Activated T-cell treated with anti-CD3 and anti-CD28 coated beads, Interleukin-2, amount 50 U/mL, for 72 hours (primary cell): Measurements from ENCODE around the gene PIK3IP1. TPM values are rescaled to one million over a fixed set of nuclear protein-coding genes. Genes with fewer than 3 reads are reported as not detected.
"Not testable (repeated sequence)": the region's sequence is repeated elsewhere in the genome, so short reads cannot be mapped to it uniquely, and the experiment has no call there.

ENCODE experiments used
- ATAC-seq, 2 donors: fragments of 150-1000 bp; cut with Tn5 transposase; replicated peaks in 1 of 2; 2 replicates each; pipeline ENCODE4 v1.10.0; 2021; ENCODE audit warnings: moderate library complexity in 2 of 2, mild to moderate bottlenecking in 1 of 2
- DNase-seq, 2 donors: peaks; one replicate each; pipeline ENCODE4 v3.0.0; 2021 to 2022; ENCODE audit warnings: mixed read lengths in 1 of 2
- H3K27ac Mint-ChIP-seq: one replicate; pipeline ENCODE4 v1.8.0; 2022; ENCODE audit warnings: mild to moderate bottlenecking, moderate library complexity, mixed read lengths
- H3K27me3 Mint-ChIP-seq: one replicate; pipeline ENCODE4 v1.8.0; 2022; ENCODE audit warnings: low read depth, mixed read lengths
- H3K36me3 Mint-ChIP-seq, 2 donors: one replicate each; pipeline ENCODE4 v1.8.0; 2022; ENCODE audit warnings: mixed read lengths in 2 of 2, mild to moderate bottlenecking in 1 of 2; ENCODE audit not compliant: insufficient read depth in 2 of 2
- H3K4me1 Mint-ChIP-seq: one replicate; pipeline ENCODE4 v1.8.0; 2022; ENCODE audit warnings: low read depth, mixed read lengths
- H3K4me3 Mint-ChIP-seq, 2 donors: one replicate each; pipeline ENCODE4 v1.8.0; 2022; ENCODE audit warnings: mild to moderate bottlenecking in 2 of 2, mixed read lengths in 2 of 2, moderate library complexity in 2 of 2
- H3K9me3 Mint-ChIP-seq, 2 donors: one replicate each; pipeline ENCODE4 v1.8.0; 2022; ENCODE audit warnings: mixed read lengths in 2 of 2
- total RNA-seq, 2 donors: library from RNA; stranded (reverse); gene quantifications; one replicate each; pipeline ENCODE4 v1.2.3, GENCODE V29; 2022

The PIK3IP1 gene
- total RNA-seq, 2 donors from 2014 or later = 34.1 to 39.5 TPM

DNA sequence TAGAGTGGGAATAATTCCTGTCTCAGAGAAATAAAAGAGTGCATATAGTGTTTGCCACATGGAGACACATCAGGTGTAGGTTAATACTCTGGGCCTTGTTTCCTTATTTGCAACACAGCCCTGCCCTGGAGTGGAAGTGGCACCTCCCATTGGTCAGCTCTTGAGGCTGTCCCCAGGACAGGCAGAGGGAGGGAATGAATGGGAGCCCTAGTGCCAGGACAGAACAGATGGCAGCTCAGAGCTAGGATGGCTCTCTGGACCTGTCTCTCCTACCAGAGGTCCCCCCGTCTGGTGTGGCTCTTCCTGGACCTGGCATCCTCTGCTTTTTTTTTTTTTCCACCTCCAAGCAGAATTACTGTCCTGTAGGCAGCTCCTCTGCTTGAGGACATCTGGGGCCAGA, 44.6 kb downstream of the PIK3IP1 start:
- H3K36me3 Mint-ChIP-seq = no peaks in the 10 kb centered on the region
- H3K4me3 Mint-ChIP-seq = peak overlapping the region; percentile 41 to 45

GRCh38 chr22:31246687-31247086, 45.6 kb downstream of the PIK3IP1 start:
- ATAC-seq (no peak), DNase-seq (no peak)
- Mint-ChIP-seq H3K36me3 (peaks cover 0 to 5% of the 10 kb centered on the region in 2 donors), H3K9me3 (no peaks in the 10 kb centered on the region), H3K27ac (peak overlapping the region; percentile 1), H3K4me3 (no peak overlapping the region), H3K27me3 (no peaks in the 10 kb centered on the region), H3K4me1 (peaks cover 6% of the 10 kb centered on the region)

More for the DNA sequence above, 44.6 kb downstream of the PIK3IP1 start:
- ATAC-seq = no peak
- Mint-ChIP-seq H3K4me1 (peaks cover 6% of the 10 kb centered on the region), H3K27ac (peak overlapping the region; percentile 27), H3K9me3 (no peaks in the 10 kb centered on the region), H3K27me3 (no peaks in the 10 kb centered on the region)
- no peak for DNase-seq

DNA sequence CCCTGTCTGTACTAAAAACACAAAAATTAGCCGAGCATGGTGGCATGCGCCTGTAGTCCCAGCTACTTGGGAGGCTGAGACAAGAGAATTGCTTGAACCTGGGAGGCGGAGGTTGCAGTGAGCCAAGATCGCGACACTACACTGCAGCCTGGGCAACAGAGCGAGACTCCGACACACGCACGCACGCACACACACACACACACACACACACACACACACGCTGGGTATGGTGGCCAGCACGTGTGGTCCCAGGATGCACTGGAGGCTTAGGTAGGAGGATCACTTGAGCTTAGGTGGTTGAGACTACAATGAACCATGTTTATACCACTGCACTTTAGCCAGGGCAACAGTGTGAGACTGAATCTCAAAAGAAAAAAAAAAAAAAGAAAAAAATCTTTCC, 46.3 kb downstream of the PIK3IP1 start:
- H3K27ac Mint-ChIP-seq, H3K27me3 Mint-ChIP-seq, DNase-seq, H3K4me3 Mint-ChIP-seq, H3K36me3 Mint-ChIP-seq, ATAC-seq, H3K4me1 Mint-ChIP-seq, H3K9me3 Mint-ChIP-seq: not testable (repeated sequence)

GRCh38 chr22:31244943-31245451, 47.3 kb downstream of the PIK3IP1 start:
- Mint-ChIP-seq H3K27ac (no peak overlapping the region), H3K27me3 (no peaks in the 10 kb centered on the region), H3K36me3 (peaks cover 0 to 5% of the 10 kb centered on the region in 2 donors), H3K4me1 (peaks cover 12% of the 10 kb centered on the region), H3K9me3 (no peaks in the 10 kb centered on the region), H3K4me3 (no peak overlapping the region)
- no peak for ATAC-seq
- no peak for DNase-seq

DNA sequence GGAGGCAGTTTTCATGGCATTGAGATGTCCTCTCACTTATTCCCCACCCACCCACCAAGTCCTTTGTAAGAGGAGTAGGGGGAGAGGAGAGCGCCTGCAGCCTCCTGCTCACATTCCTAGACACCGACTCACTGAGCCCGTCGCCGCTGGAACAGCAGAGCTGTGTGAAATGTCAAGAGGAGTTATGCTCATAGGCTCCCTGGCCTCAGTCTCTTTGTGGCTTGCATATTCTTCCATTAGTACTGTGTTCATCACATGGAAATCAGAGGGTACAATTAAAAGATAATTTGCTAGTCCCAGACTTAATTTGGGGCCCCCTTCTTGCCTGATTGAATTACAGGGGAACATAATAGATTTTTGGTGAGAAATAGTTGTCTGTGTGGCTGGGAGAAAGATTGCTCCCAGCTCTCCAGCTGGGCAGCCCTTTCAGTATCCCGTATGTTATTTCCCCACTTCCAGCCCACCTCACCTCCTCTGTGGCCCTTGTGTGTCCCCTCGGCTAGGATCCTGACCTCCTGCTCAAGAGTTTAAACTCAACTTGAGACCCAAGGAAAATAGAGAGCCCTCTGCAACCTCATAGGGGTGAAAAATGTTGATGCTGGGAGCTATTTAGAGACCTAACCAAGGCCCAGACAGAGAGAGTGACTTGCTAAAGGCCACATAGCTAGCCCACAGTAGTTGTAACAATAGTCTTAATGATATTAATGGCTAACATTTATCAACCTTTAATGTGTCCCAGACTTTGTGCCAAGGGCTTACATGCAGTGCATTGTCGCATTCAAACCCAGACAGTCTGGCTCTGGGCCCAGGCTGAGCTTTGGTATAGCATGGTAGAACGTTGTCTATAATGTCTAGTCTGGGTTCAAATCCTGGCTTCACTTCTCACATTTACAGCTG, 48.0 kb downstream of the PIK3IP1 start:
- H3K36me3 Mint-ChIP-seq = peaks cover 0 to 5% of the 10 kb centered on the region in 2 donors
- ATAC-seq (no peak), DNase-seq (no peak)
- H3K27me3 Mint-ChIP-seq = no peaks in the 10 kb centered on the region
- no peaks in the 10 kb centered on the region for H3K9me3 Mint-ChIP-seq
- H3K4me3 Mint-ChIP-seq = no peak overlapping the region
- H3K4me1 Mint-ChIP-seq = peaks cover 12% of the 10 kb centered on the region
- no peak overlapping the region for H3K27ac Mint-ChIP-seq

DNA sequence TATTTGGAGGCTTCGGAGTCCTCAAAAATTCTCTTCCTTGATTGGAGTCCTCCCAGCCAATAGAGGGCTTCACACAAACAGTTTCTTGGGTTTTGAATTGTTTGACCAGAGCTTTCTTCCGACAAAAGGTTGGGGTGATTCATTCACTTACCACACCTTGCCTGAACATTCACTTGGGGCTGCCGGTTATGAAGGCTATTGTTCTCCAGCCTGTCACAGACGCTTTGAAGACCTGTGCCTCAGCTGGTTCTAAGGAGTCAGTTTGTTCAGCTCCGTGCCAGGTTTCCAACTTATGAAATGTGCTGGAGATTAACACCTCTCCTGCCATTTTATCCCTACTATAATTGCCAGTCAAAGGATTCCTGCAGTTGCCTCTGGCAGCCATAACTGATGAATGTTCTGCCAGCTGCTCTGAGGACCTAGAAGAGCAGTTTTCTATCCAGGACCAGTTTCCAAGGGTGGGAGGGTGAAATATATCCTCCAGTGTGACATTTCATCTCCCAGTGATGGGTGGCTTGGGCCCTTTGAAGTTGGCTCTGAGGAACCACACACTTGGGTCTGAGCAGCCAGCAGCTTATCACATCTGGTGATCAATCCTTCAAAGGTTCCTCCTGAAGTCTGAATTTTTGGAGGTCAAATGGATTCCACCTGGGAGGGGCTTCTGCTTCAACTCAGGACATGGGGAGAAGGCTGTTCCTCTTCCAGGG, 48.8 kb downstream of the PIK3IP1 start:
- DNase-seq (no peak), ATAC-seq (no peak)
- Mint-ChIP-seq H3K27me3 (no peaks in the 10 kb centered on the region), H3K9me3 (no peaks in the 10 kb centered on the region), H3K27ac (no peak overlapping the region), H3K36me3 (peaks cover 0 to 5% of the 10 kb centered on the region in 2 donors), H3K4me3 (no peak overlapping the region), H3K4me1 (peaks cover 12% of the 10 kb centered on the region)

- Mint-ChIP-seq H3K4me3 (no peak overlapping the region), H3K4me1 (peaks cover 6% of the 10 kb centered on the region), H3K27ac (peak overlapping the region; percentile 72), H3K9me3 (no peaks in the 10 kb centered on the region), H3K27me3 (no peaks in the 10 kb centered on the region), H3K36me3 (peaks cover 0 to 5% of the 10 kb centered on the region in 2 donors)
- ATAC-seq = no peak
- DNase-seq = no peak
These were observed 50.4 kb downstream of the PIK3IP1 start for GRCh38 chr22:31241936-31242335.

DNA sequence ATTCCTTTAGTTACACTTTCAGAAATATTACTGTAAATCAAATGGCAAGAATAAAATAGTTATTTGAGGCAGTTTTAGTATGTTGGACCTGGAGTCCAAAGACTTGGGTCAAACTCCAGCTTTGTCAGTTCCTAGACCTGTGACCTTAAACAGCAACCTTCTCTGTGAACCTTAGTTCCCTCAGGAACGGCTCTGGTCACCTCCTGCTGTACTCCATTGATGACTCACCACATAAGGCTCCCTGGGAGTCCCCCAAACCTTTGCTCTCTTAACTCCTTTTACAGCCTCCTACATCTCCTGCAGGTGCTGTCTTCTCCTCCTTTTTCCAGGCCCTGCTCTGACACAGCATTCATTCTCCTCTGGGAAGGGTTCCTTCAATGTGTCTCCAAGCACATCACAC, 51.1 kb downstream of the PIK3IP1 start:
- no peaks in the 10 kb centered on the region for H3K27me3 Mint-ChIP-seq
- no peak overlapping the region for H3K27ac Mint-ChIP-seq
- H3K4me1 Mint-ChIP-seq = peaks cover 6% of the 10 kb centered on the region
- no peak for ATAC-seq
- H3K4me3 Mint-ChIP-seq = no peak overlapping the region
- no peak for DNase-seq
- no peaks in the 10 kb centered on the region for H3K9me3 Mint-ChIP-seq
- H3K36me3 Mint-ChIP-seq = peaks cover 0 to 5% of the 10 kb centered on the region in 2 donors

DNA sequence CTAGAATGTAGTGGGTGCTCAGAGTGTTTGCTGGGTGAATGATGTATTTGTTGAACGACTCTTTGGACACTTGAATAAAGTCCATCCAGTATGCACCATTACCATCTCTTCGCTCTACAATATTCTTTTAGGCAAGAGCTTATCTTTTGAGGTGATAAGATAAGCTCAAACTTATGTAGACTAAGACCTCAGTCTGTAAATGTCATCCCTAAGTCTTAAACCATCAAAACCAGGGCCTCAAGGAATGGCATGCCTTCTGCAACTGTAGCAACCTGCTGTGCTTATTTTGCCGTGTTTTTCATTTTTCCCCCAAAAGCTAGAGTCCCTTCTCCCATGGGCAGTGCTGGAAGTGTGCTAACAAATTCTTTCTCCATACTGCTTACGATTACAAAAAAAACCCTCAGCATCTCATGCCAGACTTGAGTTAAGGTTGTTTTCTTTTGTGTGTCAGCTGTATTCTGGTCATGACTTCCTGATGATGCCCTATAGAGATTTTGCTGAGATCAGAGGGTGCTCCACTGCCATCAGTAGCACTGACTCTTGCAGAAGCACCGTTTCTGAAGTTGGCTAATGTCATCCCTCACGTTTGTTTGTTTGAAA, 52.4 kb downstream of the PIK3IP1 start:
- Mint-ChIP-seq H3K27me3 (no peaks in the 10 kb centered on the region), H3K36me3 (peaks cover 0 to 5% of the 10 kb centered on the region in 2 donors), H3K9me3 (no peaks in the 10 kb centered on the region), H3K4me3 (no peak overlapping the region), H3K4me1 (peaks cover 8% of the 10 kb centered on the region), H3K27ac (no peak overlapping the region)
- no peak for ATAC-seq
- no peak for DNase-seq

GRCh38 chr22:31238057-31238456, 54.2 kb downstream of the PIK3IP1 start:
- Mint-ChIP-seq H3K36me3 (peaks cover 3 to 8% of the 10 kb centered on the region in 2 donors), H3K27ac (no peak overlapping the region), H3K4me3 (no peak overlapping the region), H3K27me3 (no peaks in the 10 kb centered on the region), H3K9me3 (no peaks in the 10 kb centered on the region), H3K4me1 (peaks cover 11% of the 10 kb centered on the region)
- DNase-seq (no peak), ATAC-seq (peak in 1 of 2 donors; percentile 65)

DNA sequence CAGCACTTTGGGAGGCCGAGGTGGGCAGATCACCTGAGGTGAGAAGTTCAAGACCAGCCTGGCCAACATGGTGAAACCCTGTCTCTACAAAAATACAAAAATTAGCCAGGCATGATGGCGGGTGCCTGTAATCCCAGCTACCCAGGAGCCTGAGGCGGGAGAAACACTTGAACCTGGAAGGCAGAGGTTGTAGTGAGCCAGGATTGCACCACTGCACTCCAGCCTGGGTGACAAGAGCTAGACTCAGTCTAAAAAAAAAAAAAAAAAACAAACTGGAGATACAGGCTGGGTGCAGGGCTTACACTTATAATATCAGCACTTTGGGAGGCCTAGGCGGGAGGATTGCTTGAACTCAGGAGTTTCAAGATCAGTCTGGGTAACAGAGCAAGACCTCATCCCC, 56.2 kb downstream of the PIK3IP1 start:
- not testable (repeated sequence) for H3K4me3 Mint-ChIP-seq, H3K27ac Mint-ChIP-seq, H3K27me3 Mint-ChIP-seq, DNase-seq, ATAC-seq, H3K9me3 Mint-ChIP-seq, H3K36me3 Mint-ChIP-seq
- H3K4me1 Mint-ChIP-seq = peaks cover 11% of the 10 kb centered on the region

DNA sequence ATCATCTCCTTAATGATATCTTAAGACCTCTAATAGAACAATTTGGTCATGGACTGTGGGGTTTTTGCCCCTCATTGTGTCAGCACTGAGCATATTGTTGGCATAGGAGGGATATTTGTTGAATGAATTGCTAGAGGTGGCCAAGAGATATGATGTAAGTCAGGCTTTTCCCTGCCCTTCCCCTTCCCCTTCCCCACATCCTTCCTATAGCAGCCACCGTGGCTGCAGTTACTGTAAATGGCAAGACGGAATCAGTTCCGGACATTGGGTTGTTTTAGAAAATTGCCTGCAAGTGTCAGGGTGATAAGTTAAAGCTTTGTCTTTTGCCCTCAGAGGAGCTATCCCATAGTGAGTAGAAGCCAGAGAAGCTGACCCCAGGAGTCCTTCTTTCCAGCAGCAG, 57.2 kb downstream of the PIK3IP1 start:
- no peak overlapping the region for H3K4me3 Mint-ChIP-seq
- ATAC-seq (no peak), DNase-seq (no peak)
- H3K9me3 Mint-ChIP-seq = no peaks in the 10 kb centered on the region
- H3K27ac Mint-ChIP-seq = no peak overlapping the region
- peaks cover 14% of the 10 kb centered on the region for H3K4me1 Mint-ChIP-seq
- peaks cover 3 to 4% of the 10 kb centered on the region in 2 donors for H3K36me3 Mint-ChIP-seq
- no peaks in the 10 kb centered on the region for H3K27me3 Mint-ChIP-seq

GRCh38 chr22:31233001-31233400, 59.3 kb downstream of the PIK3IP1 start:
- H3K27ac Mint-ChIP-seq = no peak overlapping the region

More at GRCh38 chr22:31233001-31233400, 59.3 kb downstream of the PIK3IP1 start:
- Mint-ChIP-seq H3K27me3 (no peaks in the 10 kb centered on the region), H3K36me3 (peaks cover 3 to 6% of the 10 kb centered on the region in 2 donors), H3K9me3 (no peaks in the 10 kb centered on the region), H3K4me1 (peaks cover 28% of the 10 kb centered on the region), H3K4me3 (no peak overlapping the region)
- DNase-seq (no peak), ATAC-seq (no peak)
